Skeletal muscle cell (primary cell): Measurements from ENCODE around the gene C12orf76.
"Not testable (repeated sequence)": the region's sequence is repeated elsewhere in the genome, so short reads cannot be mapped to it uniquely, and the experiment has no call there.

Experiments used
- DNase-seq: peaks from one replicate; pipeline ENCODE4 v3.0.0-alpha.2; 2010; ENCODE audit warnings: low read depth
- H3K4me3 ChIP-seq: 2 replicates; pipeline ENCODE4 v1.5.1; 2011; ENCODE audit warnings: low read depth, mild to moderate bottlenecking, control low read depth, low read length, moderate library complexity

Gene C12orf76, protein sequence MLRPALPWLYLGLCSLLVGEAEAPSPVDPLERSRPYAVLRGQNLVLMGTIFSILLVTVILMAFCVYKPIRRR

DNA sequence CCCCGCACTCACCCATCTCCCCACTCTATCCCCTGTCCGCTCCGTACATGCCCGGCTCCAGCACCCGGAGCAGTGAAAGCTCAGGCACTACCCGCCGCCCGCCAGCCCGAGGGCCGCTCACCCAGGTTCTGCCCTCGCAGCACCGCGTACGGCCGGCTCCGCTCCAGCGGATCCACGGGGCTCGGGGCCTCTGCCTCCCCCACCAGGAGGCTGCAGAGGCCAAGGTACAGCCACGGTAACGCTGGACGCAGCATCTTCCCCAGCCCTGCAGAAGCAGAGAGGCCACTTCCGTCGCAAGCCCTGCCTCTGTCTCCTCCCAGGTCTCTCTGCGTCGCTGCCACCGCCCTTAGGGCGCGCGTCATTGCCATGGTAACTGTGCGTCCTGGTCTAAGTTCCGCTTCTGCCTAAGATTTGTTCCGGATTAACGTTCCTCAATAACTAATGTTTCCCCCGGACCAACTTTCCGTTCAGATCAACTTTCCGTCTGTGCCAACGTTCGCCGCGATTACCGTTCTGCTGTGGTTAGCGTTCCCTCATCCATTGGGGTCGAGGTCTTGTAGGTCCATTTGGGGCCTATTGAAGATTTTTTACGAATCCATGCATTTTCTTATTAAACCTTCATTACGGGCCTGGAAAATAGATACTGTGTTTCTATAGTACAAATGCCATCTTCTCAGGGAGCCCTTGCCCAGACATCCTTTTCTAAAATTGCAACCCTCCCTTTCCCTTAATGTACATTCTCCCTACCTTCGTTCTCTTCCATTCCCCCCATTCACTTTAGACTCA is at the start of gene C12orf76:
TSS of gene C12orf76 (minus strand) at position 281 of the 786 bp plus-strand sequence. CDS start at position 254, 27 bp downstream.
- DNase-seq: peak; percentile 91

DNA sequence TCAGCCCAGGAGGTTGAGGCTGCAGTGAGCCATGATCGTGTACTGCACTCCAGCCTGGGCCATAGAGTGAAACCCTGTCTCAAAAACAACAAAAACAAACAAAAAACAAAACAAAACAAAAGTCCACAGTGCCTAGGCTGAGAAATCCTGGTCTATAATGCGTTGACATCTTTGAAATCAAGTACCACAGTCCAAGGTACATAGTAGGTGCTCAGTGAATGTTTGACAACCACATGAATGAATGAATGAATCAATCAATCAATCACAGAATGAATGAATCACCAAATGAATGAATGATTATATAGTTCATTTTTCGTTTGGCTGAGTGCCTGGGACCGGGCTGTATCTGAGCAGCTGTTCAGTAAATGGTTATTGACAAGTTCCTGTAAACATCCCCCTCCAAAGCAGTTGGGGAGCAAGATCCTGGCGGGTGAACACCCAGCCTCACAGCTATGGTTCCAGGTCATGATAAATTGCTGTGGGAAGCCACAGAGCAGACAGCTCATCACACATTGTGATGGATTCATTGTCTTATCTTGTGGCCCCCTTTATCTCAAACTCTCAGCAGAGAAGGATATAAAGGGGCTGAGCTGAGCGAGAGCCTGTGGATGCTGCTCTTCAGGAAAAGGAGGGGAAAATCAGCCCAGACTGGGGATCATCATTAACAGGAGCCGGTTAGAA is 45.4 kb upstream of the C12orf76 start:
- DNase-seq: no peak
- H3K4me3 ChIP-seq: no peak overlapping the region

More for the DNA sequence above, at the start of gene C12orf76:
- peak within 1 kb of the TSS; percentile 89 for H3K4me3 ChIP-seq

DNA sequence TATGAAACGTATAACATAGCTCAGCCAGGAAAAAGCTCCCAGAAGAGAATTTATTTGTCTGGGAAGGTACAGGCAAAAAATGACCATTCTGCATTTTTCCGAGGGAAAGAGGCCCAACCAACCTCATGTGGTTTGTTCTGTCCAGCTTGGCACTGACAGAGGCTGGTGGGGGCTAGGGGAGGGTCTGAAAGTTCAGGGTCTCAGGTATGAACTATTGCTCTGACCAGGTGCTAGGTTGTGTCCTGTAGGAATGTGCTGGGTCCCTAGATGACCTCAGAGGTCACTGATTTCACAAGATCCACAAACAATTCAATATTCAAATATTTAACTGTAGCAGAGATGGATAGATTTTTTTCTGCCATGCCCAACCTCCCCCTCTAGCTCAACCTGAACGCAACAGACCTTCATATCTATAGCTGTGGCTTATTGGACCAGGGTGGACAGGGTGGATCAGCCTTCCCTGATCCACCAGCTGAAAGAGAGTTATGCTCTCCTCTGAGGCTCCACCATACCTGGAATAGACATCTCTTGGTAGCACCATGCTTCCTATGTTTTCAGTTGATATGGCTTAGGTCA is 42.9 kb upstream of the C12orf76 start:
- no peak for DNase-seq
- no peak overlapping the region for H3K4me3 ChIP-seq

DNA sequence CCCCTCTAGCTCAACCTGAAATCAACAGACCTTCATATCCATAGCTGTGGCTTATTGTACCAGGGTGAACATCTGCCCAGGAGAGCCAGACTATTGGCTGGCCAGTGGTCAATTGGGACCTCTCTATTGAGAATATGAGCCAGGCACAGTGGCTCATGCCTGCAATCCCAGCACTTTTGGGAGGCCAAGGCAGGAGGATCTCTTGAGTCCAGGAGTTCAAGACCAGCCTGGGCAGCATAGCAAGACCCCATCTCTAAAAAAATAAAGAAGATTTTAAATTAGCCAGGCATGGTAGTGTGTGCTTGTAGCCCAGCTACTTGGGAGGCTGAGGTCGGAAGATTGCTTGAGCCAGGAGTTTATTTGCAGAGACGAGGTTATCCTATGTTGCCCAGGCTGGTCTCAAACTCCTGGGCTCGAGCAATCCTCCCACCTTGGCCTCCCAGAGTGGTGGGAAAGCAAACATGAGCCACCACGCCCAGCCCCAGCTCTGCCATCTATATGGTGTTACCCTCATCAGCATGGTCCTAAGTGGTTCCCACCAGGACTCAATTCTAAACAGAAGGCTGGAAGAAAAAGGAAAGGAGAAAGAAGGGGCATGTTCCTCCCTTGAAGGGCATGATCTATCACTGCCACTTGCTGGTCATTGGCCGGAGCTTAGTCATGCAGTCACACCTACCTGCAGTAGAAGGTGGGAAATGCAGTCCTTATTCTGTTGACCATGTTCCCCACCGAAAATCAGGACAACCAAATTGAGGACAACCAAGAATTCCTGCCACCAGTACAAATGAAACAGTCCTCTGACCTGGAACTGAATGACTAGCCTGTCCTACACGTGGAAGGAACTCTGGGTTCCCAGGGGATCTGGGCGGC is 42.2 kb upstream of the C12orf76 start:
- H3K4me3 ChIP-seq: no peak overlapping the region

DNA sequence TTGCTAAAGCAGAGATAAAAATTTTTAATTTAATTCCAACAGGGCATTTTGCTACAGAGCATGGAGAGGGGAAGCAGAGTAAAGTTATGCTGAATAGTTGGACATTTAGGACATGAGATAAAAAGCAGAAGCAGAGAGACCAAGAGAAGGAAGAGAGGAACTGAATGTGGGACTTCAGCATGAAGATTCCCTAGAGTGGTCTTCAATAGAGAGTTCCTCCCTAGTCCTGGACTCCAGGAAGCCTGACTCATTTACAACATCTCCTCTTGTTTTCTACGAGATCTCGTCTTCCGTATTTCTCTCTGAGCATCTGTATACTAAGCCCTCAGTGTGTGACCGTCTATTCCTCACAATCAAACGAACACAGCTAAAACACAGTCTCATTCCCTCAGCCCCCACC is 40.6 kb upstream of the C12orf76 start:
- DNase-seq: no peak
- no peak overlapping the region for H3K4me3 ChIP-seq

More for the DNA sequence above, 42.2 kb upstream of the C12orf76 start:
- DNase-seq: no peak

DNA sequence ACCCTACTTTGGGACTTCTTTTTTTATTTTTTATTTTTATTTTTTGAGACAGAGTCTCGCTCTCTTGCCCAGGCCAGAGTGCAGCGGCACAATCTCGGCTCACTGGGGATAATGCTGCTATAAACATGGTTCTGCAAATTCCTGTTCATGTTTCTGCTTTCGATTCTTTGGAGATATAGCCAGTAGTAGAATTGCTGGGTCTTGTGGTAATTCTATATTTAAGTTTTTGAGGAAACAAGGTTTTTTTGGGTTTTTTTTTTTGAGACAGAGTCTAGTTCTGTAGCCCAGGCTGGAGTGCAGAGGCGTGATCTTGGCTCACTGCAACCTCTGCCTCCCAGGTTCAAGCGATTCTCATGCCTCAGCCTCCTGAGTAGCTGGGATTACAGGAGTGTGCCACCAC is 39.9 kb upstream of the C12orf76 start:
- H3K4me3 ChIP-seq, DNase-seq: not testable (repeated sequence)

DNA sequence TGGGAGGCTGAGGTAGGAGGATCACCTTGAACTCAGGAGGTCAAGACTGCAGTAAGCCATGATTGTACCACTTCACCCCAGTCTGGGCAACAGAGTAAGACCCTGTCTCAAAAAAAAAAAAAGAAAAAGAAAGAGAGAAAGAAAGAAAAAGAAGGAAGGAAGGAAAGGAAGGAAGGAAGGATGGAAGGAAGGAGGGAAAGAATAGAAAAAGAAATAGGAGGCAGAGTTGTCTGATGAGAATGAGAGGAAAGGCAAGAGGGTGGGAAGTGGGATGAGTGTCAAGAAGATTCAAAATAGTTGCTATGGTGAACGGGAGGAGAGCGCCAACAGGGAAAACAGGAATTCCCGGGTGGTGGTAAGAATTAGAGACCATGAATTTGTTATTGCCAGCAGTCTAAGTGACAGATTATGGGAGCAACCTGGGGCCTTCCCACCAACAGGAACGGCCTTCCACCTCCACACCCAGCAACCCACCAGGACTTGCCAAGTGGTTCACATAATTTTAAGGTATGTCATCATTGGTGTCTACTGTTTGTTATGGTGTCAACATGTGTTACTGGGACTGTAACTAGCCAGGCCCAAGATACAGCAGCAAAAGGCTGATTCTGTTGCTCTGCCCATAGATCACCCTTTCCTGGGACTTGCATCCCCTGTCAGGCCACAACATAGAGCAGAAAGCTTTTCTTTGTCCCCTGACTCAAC is 36.1 kb upstream of the C12orf76 start:
- no peak overlapping the region for H3K4me3 ChIP-seq
- no peak for DNase-seq

DNA sequence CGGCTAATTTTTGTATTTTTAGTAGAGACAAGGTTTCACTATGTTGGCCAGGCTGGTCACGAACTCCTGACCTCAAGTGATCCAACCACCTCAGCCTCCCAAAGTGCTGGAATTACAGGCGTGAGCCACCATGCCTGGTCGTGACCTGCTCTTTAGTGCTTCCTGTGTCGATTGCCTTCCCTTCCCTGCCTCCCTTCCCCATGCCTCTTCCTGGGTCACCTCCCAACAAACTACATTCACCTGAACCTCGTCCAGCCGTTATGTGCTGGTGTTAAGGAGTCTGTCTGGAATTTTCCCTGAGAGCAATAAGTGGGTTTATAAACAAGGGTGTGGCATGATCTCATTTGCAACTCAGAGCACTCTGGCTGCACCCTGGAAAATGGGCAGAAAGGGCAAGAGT is 32.1 kb upstream of the C12orf76 start:
- DNase-seq: no peak
- H3K4me3 ChIP-seq: no peak overlapping the region

DNA sequence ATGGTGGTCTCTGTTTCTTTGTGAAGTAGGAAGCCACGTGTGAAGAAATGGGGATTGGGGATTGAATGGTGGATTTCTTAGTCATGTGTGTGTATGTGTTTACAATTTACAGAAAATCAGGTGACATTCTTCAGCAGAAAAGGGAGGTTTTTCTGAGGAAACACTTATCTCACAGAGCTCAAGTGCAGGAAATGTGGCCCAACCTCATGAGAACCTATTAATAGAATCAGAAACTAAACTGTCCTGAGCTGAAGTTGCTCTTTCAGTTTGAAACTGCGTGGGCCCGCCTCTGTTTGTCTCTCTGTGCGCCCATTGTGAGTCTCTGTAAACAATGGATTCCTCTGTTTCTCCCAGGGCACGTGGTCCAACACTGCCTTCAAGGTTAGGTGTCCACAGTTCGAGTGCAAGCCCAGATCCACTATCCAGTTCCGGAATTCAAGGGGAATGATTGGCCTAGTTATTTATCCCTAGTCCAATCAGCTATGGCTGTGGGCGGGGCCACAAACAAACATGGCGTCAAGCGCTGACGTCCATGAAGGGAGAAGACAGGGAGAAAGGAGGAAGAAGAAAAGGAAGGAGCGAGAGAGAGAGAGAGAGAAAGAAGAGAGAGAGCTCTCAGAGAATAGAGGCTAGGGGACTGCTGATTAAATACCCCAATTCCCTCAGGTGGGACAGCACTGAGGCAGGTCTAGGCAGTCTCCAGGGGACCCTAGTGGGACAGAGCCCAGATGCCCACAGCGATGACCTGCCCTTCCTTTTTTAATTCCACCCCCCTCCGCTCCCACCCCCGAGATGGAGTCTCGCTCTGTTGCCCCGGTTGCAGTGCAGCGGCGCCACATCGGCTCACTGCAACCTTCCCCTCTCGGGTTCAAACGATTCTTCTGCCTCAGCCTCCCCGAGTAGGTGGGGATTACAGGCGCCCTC is 31.4 kb upstream of the C12orf76 start:
- no peak for DNase-seq
- H3K4me3 ChIP-seq: no peak overlapping the region

DNA sequence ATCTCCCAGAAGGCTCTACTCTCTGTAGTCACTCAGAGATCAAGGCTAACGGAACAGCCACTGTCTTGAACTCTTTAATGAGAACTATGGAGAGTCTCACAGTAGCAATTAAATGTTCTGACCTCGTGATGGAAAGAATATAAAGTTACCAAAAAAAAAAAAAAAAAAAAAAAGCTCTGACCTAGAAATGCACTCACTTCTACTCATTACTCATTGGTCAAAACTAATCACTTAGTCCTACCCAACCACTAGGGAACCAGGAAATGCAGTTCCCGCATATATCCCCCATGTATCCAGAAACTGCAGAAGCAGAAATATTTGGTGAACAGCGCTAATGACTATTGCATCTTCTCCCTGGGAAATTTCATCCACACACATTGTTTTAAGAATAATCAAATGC is 29.5 kb upstream of the C12orf76 start:
- DNase-seq: no peak
- H3K4me3 ChIP-seq: no peak overlapping the region

DNA sequence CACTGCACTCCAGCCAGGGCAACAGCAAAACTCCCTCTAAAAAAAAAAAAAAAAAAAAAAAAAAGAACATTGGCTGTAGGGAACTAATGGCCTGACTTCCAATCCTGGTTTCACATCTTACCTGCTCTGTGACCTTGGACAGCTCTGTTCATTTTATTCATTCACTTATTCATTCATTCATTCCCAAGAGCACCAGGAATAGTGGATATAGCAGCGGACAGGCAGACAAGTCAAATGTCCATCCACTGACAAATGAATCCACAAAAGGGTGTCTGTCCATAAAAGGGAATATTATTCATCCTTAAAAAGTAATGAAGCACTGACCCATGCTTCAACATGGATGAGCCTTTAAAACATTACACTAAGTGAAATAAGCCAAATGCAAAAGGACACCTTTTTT is 27.6 kb upstream of the C12orf76 start:
- no peak for DNase-seq
- H3K4me3 ChIP-seq: no peak overlapping the region

DNA sequence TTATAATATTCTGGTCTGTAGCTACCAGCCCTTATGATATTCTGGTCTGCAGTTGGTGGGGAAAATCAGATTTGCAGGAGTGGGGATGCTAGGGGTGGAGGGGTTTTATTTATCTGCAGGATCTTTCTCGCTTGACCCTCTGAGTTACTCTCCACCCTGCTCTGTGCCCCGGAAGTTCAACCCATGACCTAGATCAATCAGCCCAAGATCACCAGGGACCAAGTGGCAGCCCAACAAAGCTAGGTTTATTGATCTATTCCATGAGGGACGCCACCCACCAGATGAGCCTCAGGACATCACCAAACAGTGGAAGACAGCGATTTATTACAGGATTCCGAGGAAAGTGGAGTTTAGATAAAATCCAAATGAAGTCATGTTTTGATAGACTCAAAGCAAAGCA is 25.8 kb upstream of the C12orf76 start:
- DNase-seq: no peak

DNA sequence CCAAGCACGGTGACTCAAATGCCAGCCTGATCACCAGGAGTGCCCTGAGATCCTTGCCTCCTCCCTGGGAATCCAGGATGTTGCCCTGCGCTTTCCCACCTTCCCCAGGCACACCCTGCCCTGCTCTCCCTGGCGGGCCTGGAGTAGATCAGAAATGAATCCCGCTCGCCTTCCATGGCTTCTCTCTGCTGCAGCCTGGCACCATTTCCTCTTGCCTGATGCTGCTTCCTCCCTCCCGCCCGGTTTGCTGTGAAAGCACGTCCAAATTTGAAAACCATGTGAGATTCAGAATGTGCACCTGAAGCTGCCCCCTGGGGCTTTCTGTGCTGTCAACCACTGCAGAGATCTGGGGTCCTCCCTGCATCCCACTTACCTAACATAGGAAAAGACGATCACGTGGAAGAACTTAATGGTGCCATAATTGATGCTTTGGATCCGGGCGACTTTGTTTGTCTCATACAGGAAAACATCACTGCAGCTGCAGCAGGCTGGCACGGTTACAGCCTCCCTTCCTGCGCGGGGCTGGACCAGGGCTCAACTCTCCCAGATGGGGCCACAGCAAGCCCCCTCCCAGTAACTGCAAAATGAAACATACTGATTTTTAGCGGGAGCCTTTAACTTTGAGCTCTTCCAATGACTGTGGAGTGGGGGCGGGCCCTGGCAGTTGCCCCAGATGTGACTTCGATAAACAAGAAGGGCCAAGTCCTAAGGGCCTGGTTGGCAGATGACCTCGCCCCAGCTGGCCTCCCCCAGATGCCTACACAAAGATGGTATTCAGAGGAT is 24.9 kb upstream of the C12orf76 start:
- H3K4me3 ChIP-seq: peak overlapping the region; percentile 33
- DNase-seq: no peak

More for the DNA sequence above, 25.8 kb upstream of the C12orf76 start:
- no peak overlapping the region for H3K4me3 ChIP-seq

DNA sequence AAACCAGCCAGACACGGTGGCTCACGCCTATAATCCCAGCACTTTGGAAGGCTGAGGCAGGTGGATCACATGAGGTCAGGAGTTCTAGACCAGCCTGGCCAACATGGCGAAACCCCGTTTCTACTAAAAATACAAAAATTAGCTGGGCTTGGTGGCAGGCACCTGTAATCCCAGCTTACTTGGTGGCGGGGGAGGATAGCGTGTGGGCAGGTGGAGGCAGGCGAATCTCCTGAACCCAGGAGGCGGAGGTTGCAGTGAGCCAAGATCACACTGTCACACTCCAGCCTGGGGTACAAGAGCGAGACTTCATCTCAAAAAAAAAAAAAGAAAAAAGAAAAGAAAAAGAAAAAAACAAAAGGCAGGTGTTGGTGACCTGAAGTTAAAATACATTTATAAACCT is 24.3 kb upstream of the C12orf76 start:
- not testable (repeated sequence) for H3K4me3 ChIP-seq, DNase-seq

DNA sequence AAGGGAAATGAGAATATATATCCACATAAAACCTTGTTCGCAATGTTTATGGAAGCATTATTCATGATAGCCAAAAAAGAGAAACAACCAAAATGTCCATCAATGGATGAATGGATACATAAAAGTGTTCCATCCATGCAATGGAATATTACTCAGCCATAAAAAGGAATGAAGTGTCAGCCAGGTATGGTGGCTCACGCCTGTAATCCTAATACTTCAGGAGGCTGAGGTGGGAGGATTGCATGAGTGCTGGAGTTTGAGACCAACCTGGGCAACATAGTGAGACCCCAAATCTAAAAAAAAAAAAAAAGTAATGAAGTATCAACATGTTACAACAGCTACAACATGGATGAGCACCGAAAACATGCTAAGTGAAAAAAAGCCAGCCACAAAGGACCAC is 23.6 kb upstream of the C12orf76 start:
- no peak for DNase-seq
- H3K4me3 ChIP-seq: no peak overlapping the region

DNA sequence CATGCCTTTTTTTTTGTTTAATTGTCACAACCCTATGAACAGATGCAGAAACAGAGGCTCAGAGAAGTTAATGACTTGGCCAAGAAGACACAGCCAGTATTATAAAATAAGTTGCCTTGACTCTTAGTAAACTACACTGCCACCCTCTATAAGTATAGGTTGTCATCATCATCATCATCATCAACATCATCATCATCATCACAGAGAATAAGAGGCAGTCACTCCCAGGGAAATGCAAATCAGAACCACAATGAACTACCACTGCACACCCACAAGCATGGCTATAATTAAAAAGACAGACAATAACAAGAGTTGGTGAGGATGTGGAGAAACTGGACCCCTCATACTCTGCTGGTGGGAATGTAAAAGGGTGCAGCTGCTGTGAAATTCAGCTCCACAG is 23.2 kb upstream of the C12orf76 start:
- no peak overlapping the region for H3K4me3 ChIP-seq
- DNase-seq: no peak

DNA sequence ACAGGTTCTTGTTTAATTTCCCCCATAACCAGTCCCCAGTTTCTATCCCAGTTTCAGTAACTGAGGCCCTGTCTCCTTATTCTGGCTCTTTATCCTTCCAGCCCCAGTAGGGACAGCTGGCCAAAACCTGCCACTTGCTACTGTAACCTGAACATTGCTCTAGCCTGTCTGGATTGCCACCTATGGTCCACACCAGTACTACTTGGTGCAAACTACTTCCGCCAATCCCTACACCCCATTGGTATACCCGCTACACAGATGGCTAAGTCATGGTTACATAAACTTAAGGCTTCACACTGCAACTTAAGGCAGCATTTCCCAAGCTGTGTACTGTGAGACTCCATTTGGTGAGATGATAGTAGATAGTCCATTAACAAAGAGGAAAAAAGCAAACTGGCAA is 20.3 kb upstream of the C12orf76 start:
- no peak for DNase-seq

More for the DNA sequence above, 20.3 kb upstream of the C12orf76 start:
- no peak overlapping the region for H3K4me3 ChIP-seq
